D721Med (cell line): Measurements from ENCODE around the gene DCDC2.

ENCODE experiments used
- DNase-seq: peaks from one replicate; pipeline ENCODE4 v3.0.0; 2011; ENCODE audit warnings: low spot score; ENCODE audit not compliant: insufficient read length
- FAIRE-seq: peaks from 2 replicates; lab custom pipeline; 2011; peaks lifted over from hg19 to GRCh38; lab: Jason Lieb, UNC
- CTCF ChIP-seq: IDR thresholded peaks from 2 replicates; pipeline ENCODE4 v1.5.1; 2012; ENCODE audit warnings: mild to moderate bottlenecking, control low read depth; ENCODE audit not compliant: insufficient read depth; ENCODE audit errors: missing control alignments

The DCDC2 gene

GRCh38 chr6:24126586-24127192, 231.2 kb downstream of the DCDC2 start:
- FAIRE-seq (no peak), DNase-seq (no peak)
- no peak for TF ChIP-seq CTCF

- peak; percentile 70 for DNase-seq
- no peak for TF ChIP-seq CTCF
- no peak for FAIRE-seq
Observed at GRCh38 chr6:24125980-24126379, 231.9 kb downstream of the DCDC2 start, which contains the start of gene NRSN1. TSS of gene NRSN1 (plus strand) at chr6:24126215. CDS start at chr6:24134328, 8,113 bp downstream.

- FAIRE-seq (no peak), DNase-seq (no peak)
- TF ChIP-seq CTCF = no peak
Observed at GRCh38 chr6:24122139-24122538, 235.7 kb downstream of the DCDC2 start.
